GM23338 (cell line): ENCODE results near the gene RASSF4. TPM values are rescaled to one million over a fixed set of nuclear protein-coding genes. Genes with fewer than 3 reads are reported as not detected.
"Not testable (repeated sequence)": the region's sequence is repeated elsewhere in the genome, so short reads cannot be mapped to it uniquely, and the experiment has no call there.

Experiments used
- ATAC-seq: fragments of 200-7000 bp; cut with Tn5 transposase; 3 replicates; pipeline ENCODE4 v1.9.1; 2020
- DNase-seq: peaks from one replicate; pipeline ENCODE4 v3.0.0-alpha.2; 2015; ENCODE audit warnings: low spot score
- H2AFZ ChIP-seq: fragments of 200-600 bp; sonication (generic); 2 replicates; pipeline ENCODE4 v1.8.0; 2016; ENCODE audit warnings: antibody characterized with exemption, mild to moderate bottlenecking, moderate library complexity
- H3F3A ChIP-seq: fragments of 200-600 bp; sonication (generic); replicated peaks from 2 replicates; pipeline ENCODE4 v1.8.0; 2017; ENCODE audit warnings: antibody characterized with exemption, mixed run types, low read depth
- H3K27ac ChIP-seq: fragments of 200-600 bp; sonication (generic); 2 replicates; pipeline ENCODE4 v1.6.1; 2016; ENCODE audit warnings: low read depth
- H3K27me3 ChIP-seq: fragments of 200-600 bp; sonication (generic); 2 replicates; pipeline ENCODE4 v1.8.0; 2016; ENCODE audit warnings: mild to moderate bottlenecking, mixed run types, moderate library complexity; ENCODE audit not compliant: insufficient read depth
- H3K36me3 ChIP-seq: fragments of 200-600 bp; sonication (generic); 2 replicates; pipeline ENCODE4 v1.8.0; 2016; ENCODE audit warnings: mild to moderate bottlenecking; ENCODE audit not compliant: insufficient read depth
- H3K4me1 ChIP-seq: fragments of 200-600 bp; sonication (generic); 2 replicates; pipeline ENCODE4 v1.8.0; 2016; ENCODE audit warnings: mild to moderate bottlenecking, moderate library complexity; ENCODE audit not compliant: insufficient read depth
- H3K4me2 ChIP-seq: fragments of 200-600 bp; sonication (generic); 2 replicates; pipeline ENCODE4 v1.7.1; 2017; ENCODE audit warnings: mixed run types
- H3K4me3 ChIP-seq: fragments of 200-600 bp; sonication (generic); 2 replicates; pipeline ENCODE4 v1.6.1; 2016; ENCODE audit warnings: mixed run types
- H3K79me2 ChIP-seq: fragments of 200-600 bp; sonication (generic); replicated peaks from 2 replicates; pipeline ENCODE4 v1.8.0; 2017; ENCODE audit warnings: mild to moderate bottlenecking; ENCODE audit not compliant: insufficient read depth
- H3K9me2 ChIP-seq: fragments of 200-600 bp; sonication (generic); 2 replicates; pipeline ENCODE4 v1.8.0; 2017; ENCODE audit not compliant: insufficient read depth
- H4K20me1 ChIP-seq: fragments of 200-600 bp; sonication (generic); replicated peaks from 2 replicates; pipeline ENCODE4 v1.8.0; 2017; ENCODE audit warnings: mild to moderate bottlenecking; ENCODE audit not compliant: insufficient read depth
- H3K27ac Mint-ChIP-seq: 2 replicates; pipeline ENCODE4 v1.8.0; 2020; ENCODE audit warnings: inconsistent platforms, mild to moderate bottlenecking, moderate library complexity, mixed read lengths
- H3K27me3 Mint-ChIP-seq: 3 replicates; pipeline ENCODE4 v1.8.0; 2022; ENCODE audit warnings: low read depth, mild to moderate bottlenecking, moderate library complexity, mixed read lengths, inconsistent platforms; ENCODE audit not compliant: insufficient read depth, poor library complexity
- H3K36me3 Mint-ChIP-seq: 3 replicates; pipeline ENCODE4 v1.8.0; 2021; ENCODE audit warnings: low read depth, mild to moderate bottlenecking, inconsistent platforms, moderate library complexity, mixed read lengths
- H3K4me1 Mint-ChIP-seq: 3 replicates; pipeline ENCODE4 v1.8.0; 2020; ENCODE audit warnings: mild to moderate bottlenecking, inconsistent platforms, mixed read lengths
- H3K4me3 Mint-ChIP-seq: 3 replicates; pipeline ENCODE4 v1.8.0; 2021; ENCODE audit warnings: moderate library complexity, mild to moderate bottlenecking, inconsistent platforms, mixed read lengths
- H3K9me3 Mint-ChIP-seq: 3 replicates; pipeline ENCODE4 v1.8.0; 2020; ENCODE audit warnings: moderate library complexity, mild to moderate bottlenecking, inconsistent platforms, mixed read lengths
- CREB1 ChIP-seq: fragments of 250-450 bp; sonication (Bioruptor Pico); IDR thresholded peaks from 2 replicates; pipeline ENCODE4 v1.5.0; 2020; ENCODE audit warnings: low read depth, mild to moderate bottlenecking, moderate library complexity
- CTCF ChIP-seq, 2 experiments: fragments of 200-600 bp in 1 of 2; sonication (generic) in 1 of 2; conservative IDR thresholded peaks; 2 replicates each; pipeline versions ENCODE4 v1.5.1 to v1.6.1; 2016 to 2017; ENCODE audit warnings: antibody characterized with exemption in 2 of 2, low read depth in 2 of 2, mild to moderate bottlenecking in 2 of 2, moderate library complexity in 1 of 2
- EZH2 ChIP-seq: fragments of 200-600 bp; sonication (generic); IDR thresholded peaks from one replicate; pipeline ENCODE4 v1.8.0; 2017; ENCODE audit warnings: antibody characterized with exemption, mild to moderate bottlenecking, low read depth; ENCODE audit not compliant: unreplicated experiment
- EZH2phosphoT487 ChIP-seq: fragments of 200-600 bp; sonication (generic); IDR thresholded peaks from one replicate; pipeline ENCODE4 v1.8.1; 2018; ENCODE audit warnings: antibody characterized with exemption; ENCODE audit not compliant: unreplicated experiment
- JUNB ChIP-seq: IDR thresholded peaks from one replicate; pipeline ENCODE4 v1.6.1; 2016; ENCODE audit warnings: antibody characterized with exemption; ENCODE audit not compliant: unreplicated experiment
- POLR2AphosphoS5 ChIP-seq: IDR thresholded peaks from 2 replicates; pipeline ENCODE4 v1.6.1; 2016; ENCODE audit warnings: antibody characterized with exemption, low read depth
- STAT1 ChIP-seq: IDR thresholded peaks from one replicate; pipeline ENCODE4 v1.6.1; 2016; ENCODE audit warnings: antibody characterized with exemption; ENCODE audit not compliant: unreplicated experiment
- ZNF114 ChIP-seq: fragments of 250-450 bp; sonication (Bioruptor Pico); IDR thresholded peaks from 2 replicates; pipeline ENCODE4 v1.5.0; 2020; ENCODE audit warnings: mild to moderate bottlenecking, moderate library complexity
- ZNF331 ChIP-seq: fragments of 250-450 bp; sonication (Bioruptor Pico); IDR thresholded peaks from 2 replicates; pipeline ENCODE4 v1.5.0; 2020; ENCODE audit warnings: low read depth, mild to moderate bottlenecking, moderate library complexity
- polyA plus RNA-seq: library from polyadenylated mRNA; unstranded; fragments of >200 nt; fragmentation: Nextera tagmentation; extraction: Ambion mirVana; gene quantifications from 2 replicates; pipeline ENCODE4 v1.2.1, GENCODE V29; 2016
- total RNA-seq: library from RNA; depleted of rRNA; stranded (reverse); fragments of >200 nt; shearing (Covaris generic); gene quantifications from 2 replicates; pipeline ENCODE4 v1.2.3, GENCODE V29; 2014

RASSF4 gene
- total and polyA plus RNA-seq, 2 experiments from 2014 or later = 12.4 to 13.6 TPM

- H3K4me2 ChIP-seq = no peak overlapping the region
- H3K4me1 ChIP-seq = no peaks in the 10 kb centered on the region
- H3F3A ChIP-seq = no peaks in the 10 kb centered on the region
- no peak overlapping the region for H3K4me3 ChIP-seq
- Mint-ChIP-seq H3K4me1 (no peaks in the 10 kb centered on the region), H3K27ac (no peak overlapping the region), H3K4me3 (no peak overlapping the region), H3K9me3 (peaks cover 4% of the 10 kb centered on the region; the same call in 2 of the 3 replicates), H3K36me3 (peaks cover 17% of the 10 kb centered on the region), H3K27me3 (peaks cover 2% of the 10 kb centered on the region)
- no peaks in the 10 kb centered on the region for H3K27me3 ChIP-seq
- H3K9me2 ChIP-seq = no peaks in the 10 kb centered on the region
- no peaks in the 10 kb centered on the region for H3K36me3 ChIP-seq
- peak; percentile 82 to 90 for TF ChIP-seq CTCF (conservative IDR thresholded peaks at IDR 0.05; ENCODE audit: low read depth in 2 of 2)
- no peak for TF ChIP-seq POLR2AphosphoS5
- no peak overlapping the region for H3K27ac ChIP-seq
- H4K20me1 ChIP-seq = peaks cover 4% of the 10 kb centered on the region
- H2AFZ ChIP-seq = no peak overlapping the region
- peak; percentile 92 for DNase-seq
- H3K79me2 ChIP-seq = peaks cover 12% of the 10 kb centered on the region
- ATAC-seq = peak; percentile 78
Measured at GRCh38 chr10:45008524-45009161, 49.0 kb downstream of the RASSF4 start.

GRCh38 chr10:45014557-45014956, 55.0 kb downstream of the RASSF4 start:
- not testable (repeated sequence) for H4K20me1 ChIP-seq, H2AFZ ChIP-seq, H3K4me1 ChIP-seq, H3K27me3 ChIP-seq, H3K79me2 ChIP-seq, H3F3A ChIP-seq, DNase-seq, H3K4me1 Mint-ChIP-seq, H3K9me2 ChIP-seq, H3K36me3 ChIP-seq, H3K4me3 Mint-ChIP-seq, H3K27ac ChIP-seq, H3K27ac Mint-ChIP-seq, ATAC-seq, H3K27me3 Mint-ChIP-seq, H3K4me2 ChIP-seq, H3K4me3 ChIP-seq
- H3K9me3 Mint-ChIP-seq = peaks cover 19% of the 10 kb centered on the region
- peaks cover 12% of the 10 kb centered on the region; the same call in 2 of the 3 replicates for H3K36me3 Mint-ChIP-seq

- Histone ChIP-seq H3K79me2 (no peaks in the 10 kb centered on the region), H3F3A (no peaks in the 10 kb centered on the region), H3K4me2 (no peak overlapping the region), H3K4me1 (no peaks in the 10 kb centered on the region), H4K20me1 (no peaks in the 10 kb centered on the region), H3K27me3 (no peaks in the 10 kb centered on the region), H3K27ac (no peak overlapping the region), H2AFZ (no peak overlapping the region), H3K4me3 (no peak overlapping the region), H3K9me2 (peaks cover 6% of the 10 kb centered on the region; the same call in 1 of the 2 replicates), H3K36me3 (no peaks in the 10 kb centered on the region)
- Mint-ChIP-seq H3K4me3 (no peak overlapping the region), H3K27me3 (peaks cover 3% of the 10 kb centered on the region), H3K9me3 (peaks cover 19% of the 10 kb centered on the region), H3K27ac (no peak overlapping the region), H3K4me1 (no peaks in the 10 kb centered on the region), H3K36me3 (peaks cover 12% of the 10 kb centered on the region; the same call in 2 of the 3 replicates)
- no peak for DNase-seq
- no peak for ATAC-seq
- TF ChIP-seq EZH2 (no peak), CREB1 (CRISPR knock-in tag) (no peak), POLR2AphosphoS5 (no peak), ZNF331 (CRISPR knock-in tag) (no peak), EZH2phosphoT487 (no peak), STAT1 (no peak), ZNF114 (no peak), CTCF (conservative IDR thresholded peaks at IDR 0.05; ENCODE audit: low read depth in 2 of 2) (no peak), JUNB (no peak)
Measured at GRCh38 chr10:45015590-45015989, 56.0 kb downstream of the RASSF4 start.
